NCI-H510A (cell line): ENCODE data around the gene KIAA0586.
"Not testable (repeated sequence)": the region's sequence is repeated elsewhere in the genome, so short reads cannot be mapped to it uniquely, and the experiment has no call there.

ENCODE experiments used
- DNase-seq: peaks from one replicate; lab custom pipeline; 2025; lab: John Stamatoyannopoulos, UW

The KIAA0586 gene

DNA sequence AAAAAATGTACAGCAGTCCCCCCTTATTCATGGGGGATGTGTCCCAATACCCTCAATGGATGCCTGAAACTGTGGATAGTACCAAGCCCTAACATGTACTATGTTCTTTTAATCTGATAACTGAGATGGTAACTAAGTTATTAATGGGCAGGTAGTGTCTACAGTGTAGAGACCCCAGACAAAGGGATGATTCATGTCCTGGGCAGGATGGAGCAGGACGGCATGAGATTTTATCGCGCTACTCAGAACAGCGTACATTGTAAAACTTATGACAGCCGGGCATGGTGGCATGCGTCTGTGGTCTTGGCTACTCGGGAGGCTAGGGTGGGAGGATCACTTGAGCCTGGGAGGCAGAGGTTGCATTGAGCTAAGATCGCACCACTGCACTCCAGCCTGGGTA is 37.1 kb downstream of the KIAA0586 start:
- no peak for DNase-seq

DNA sequence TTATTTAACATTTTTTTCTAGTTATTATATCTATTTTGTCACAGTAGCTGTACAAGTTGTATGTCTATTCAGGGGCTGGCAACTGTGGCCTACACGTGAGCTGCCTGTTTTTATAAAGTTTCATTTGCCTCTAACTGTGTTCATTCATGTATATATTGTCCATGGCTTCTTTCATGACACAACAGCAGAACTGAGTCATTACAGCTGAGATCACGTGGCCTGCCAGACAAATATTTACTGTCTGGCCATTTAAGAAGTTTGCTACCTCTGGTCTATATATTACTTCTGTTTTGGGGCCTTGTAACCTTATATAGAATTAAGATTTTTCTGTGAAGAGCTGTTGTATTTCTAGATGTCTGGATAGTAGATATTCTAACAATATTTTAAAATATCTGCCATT is 37.9 kb downstream of the KIAA0586 start:
- DNase-seq, result no peak

DNA sequence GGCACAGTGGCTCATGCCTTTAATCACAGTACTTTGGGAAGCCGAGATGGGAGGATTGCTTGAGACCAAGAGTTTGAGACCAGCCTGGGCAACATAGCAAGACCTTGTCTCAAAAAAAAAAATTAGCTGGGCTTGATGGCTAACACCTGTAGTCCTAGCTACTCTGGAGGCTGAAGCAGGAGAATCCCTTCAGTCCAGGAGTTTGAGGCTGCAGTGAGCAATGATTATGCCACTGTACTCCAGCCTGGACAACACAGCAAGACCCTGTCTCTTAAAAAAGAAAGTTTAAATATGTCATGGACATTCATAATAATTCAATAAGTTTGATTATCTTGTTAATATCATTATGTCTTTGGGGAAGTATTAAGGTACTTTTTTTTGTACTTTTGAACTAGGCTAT is 38.9 kb downstream of the KIAA0586 start:
- no peak for DNase-seq

DNA sequence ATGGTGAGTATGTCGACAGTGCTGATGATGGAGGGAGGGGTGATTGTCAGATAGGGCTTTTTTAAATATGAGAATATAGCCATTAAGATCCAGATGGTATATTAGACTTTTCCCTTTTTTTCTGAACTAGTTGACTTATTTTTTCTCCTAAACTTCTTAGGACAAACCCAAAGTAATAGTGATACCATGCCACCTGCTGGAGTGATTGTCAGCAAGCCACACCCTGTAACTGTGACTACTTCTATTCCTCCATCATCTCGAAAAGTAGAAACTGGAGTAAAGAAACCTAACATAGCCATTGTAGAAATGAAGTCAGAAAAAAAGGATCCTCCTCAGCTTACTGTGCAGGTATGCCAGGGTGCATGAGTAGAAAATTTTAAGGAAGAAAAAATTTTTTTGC is 40.1 kb downstream of the KIAA0586 start:
- no peak for DNase-seq

DNA sequence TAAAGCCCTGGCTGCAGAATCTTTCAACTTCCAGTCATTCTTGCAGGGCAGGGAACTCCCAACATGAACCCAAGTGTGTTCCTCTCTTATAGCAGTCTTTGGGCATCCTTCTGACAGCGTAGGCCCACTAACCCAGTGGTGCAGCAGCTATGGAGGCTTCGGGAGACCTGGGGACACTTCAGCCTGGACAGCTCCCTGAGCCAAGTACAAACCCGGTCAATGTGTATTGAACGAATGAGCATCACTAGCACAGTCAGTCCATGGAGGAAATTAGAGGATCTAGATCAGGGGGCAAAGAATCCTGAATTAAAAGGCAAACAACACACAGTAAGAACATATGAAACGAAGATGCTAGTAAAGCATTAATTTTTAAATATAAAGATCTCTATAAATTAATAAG is 41.8 kb downstream of the KIAA0586 start:
- no peak for DNase-seq

DNA sequence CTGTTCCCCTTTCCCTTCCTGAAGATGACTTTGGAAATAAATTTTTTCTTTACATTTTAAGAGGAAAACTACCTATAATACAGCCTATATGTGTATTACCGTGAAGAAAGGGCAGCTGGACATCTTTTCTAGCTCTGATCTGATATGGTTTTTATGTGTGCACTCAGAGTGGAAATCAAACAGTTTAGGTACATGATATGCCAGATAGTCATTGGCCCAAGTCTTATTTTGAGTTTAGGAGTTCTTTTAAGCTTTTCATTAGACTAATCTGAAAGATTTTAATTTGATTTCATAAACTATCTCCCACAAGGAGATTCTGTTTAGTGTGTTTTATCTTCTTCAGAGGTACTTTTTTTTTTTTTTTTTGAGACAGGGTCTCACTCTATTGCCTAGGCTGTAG is 48.8 kb downstream of the KIAA0586 start:
- no peak for DNase-seq

DNA sequence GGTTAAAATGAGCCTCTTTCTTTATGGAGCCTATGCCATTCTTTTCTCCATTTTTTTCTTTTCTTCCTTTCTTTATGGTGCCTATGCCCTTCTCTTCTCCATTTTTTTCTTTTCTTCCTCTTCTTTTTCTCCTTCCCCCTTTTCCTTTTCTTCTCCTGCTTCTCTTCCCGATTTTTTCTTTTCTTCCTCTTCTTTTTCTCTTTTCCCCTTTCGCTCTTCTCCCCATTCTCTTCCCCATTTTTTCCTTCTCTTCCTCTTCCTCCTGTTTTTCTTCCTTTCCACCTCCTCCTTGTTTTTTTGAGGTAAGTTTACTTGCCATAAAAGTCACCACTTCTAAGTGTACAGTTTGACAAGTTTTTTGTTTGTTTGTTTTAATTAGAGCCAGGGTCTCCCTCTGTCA is 50.1 kb downstream of the KIAA0586 start:
- DNase-seq, result no peak

DNA sequence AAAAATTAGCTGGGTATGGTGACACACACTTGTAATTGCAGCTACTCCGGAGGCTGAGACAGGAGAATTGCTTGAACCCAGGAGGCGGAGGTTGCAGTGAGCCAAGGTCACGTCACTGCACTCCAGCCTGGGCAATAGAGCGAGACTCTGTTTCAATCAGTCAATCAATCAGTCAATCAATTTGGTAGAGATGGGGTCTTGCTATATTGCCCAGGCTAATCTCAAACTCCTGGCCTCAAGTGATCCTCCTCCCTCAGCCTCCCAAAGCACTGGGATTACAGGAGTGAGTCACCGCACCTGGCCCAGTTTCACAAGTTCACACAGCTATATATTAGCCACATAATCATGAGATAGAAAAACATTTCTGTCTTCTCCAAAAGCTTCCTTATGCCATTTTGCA is 50.8 kb downstream of the KIAA0586 start:
- not testable (repeated sequence) for DNase-seq

DNA sequence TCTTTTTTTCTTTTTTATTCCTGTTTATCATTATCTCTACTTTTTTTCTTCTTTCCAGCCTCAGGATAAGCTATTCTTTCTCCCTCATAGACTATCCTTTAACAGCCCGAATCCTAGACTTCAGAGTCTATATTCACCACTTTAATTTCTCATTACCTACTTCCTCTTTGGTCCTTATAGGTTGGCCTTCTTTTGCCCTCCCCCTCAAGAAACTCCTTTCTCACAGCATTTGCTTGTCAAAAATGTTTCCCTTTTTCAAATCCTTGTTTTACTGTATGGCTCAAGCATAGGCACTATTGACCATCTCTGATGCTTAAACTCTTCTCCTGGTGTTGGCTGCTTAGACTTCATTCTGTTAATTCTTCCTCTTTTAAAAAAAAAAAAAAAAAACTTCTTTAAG is 52.5 kb downstream of the KIAA0586 start:
- DNase-seq, result no peak

DNA sequence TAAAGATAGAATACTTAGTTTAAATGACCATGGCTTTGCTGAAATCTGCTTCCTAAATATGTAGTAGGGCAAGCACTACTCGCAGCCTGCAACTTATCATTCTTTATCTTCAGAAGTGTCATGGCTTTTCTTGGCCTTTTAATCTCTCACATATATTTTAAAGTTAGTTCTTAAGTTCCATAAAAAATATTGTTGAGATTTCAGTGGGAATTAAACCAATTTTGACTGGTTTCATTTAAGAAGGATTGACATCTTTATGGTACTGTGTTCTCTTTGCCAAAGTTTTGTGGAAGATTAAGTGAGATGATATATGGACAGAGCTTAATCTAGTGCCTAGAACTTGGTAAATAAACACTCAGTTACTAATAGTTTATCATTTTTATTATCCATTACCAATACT is 56.7 kb downstream of the KIAA0586 start:
- no peak for DNase-seq

DNA sequence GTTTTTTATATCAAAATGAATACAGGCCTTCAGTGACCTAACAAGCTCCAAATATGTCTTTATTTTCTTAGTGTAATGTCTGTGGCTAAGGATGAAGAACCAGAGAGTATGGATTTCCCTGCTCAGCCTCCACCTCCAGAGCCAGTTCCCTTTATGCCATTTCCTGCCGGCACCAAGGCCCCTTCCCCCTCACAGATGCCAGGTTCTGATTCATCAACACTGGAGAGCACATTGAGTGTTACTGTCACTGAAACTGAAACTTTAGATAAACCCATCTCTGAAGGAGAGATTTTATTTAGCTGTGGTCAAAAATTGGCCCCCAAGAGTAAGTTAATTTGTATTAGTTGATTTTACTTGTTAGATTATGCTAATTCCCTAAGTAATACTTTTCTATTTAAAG is 61.0 kb downstream of the KIAA0586 start:
- no peak for DNase-seq

DNA sequence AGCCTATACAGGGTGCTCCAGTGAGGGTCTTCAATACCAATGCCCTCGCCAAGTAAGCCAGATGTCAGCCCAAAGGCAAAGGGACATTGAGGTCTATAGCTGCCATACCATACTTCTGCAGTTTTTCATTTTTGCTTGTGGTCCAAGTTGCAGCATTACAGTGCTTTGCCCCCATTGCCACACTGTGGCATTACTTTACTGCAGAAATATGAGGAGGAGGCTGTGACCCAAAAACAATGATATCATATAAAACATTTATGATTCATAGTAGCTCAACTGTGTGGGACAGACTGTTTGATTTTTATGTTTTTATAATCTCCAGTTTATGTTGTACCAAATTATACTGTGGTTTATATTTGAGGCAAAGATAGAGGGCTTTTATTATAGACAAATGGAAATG is 64.1 kb downstream of the KIAA0586 start:
- DNase-seq, result no peak

DNA sequence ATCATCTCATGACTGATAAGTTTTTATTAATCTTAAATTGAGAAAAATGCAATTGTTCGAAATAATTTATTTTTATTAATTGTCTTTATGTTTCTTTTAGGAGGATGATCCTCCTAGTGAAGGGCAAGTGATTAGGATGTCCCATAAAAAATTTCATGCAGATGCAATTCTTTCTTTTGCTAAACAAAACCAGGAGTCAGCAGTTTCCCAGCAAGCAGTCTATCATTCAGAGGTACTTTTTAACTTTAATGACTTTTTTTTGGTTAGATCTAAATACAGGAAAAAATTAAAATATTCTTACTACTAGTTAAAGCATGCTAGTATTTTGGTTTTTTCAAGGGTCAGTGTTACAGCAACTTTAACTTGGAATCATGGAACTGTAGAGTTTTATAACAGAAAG is 64.5 kb downstream of the KIAA0586 start:
- no peak for DNase-seq

DNA sequence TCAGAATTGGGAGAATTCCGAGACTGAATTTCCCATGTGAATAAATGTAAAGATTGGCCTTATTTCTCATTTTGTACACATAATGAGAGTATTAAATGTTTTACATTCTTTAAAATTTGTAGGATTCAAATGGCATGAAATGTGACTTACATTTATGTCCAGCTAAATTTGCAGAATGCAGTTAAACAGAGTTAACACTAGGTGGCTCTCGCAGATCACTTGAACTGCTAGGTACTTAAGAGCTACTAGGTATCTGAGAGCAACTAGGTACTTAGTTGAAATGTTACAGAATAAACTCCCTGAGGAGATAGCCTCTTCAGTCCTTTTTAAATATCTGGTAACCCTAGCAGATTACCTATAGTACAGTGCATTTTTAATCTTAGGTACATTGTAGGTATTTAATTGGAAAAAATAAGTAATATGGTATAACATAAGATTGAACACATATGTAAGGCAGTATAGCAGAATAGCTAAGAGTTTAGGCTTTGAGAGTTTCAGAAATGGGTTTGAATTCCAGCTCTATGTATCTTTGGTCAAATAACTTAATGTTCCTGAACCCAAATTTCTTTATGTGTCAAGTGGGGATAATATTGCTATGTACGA is 73.8 kb downstream of the KIAA0586 start:
- peak; percentile 32 for DNase-seq

DNA sequence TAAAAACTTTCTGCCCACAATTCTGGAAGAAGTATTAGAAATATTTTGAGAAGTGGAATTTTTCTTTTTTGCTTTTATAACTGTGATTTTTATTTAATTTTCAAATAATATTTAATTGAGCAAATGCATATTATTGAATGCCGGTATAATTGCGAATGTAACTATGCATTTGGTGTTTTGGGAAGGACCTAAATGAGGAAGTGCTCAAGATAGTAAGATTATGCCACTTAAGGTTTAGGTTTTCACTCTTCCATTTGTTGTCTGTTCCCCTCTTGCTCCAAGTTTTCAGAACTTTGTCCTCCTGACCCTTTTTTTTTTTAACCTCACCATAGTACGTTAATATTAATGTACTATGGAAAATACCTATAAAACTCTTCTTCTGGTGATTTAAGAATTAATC is 85.8 kb downstream of the KIAA0586 start:
- no peak for DNase-seq

DNA sequence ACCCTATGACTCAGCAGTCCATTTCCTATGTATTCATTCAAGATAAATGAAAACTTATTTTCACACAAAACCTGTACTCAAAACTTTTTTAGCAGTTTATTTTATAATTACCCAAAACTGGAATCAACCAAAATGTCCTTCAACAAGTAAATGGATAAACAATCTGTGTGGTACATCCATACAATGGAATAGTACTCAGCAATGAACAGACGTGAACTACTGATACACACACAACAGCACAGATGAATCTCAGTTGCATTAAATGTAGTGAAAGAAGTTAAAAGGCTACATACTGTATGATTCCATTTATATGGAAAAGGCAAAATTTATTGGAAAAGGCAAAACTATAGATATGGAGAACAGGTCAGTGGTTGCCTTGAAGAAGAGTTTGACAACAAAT is 90.1 kb downstream of the KIAA0586 start:
- no peak for DNase-seq

DNA sequence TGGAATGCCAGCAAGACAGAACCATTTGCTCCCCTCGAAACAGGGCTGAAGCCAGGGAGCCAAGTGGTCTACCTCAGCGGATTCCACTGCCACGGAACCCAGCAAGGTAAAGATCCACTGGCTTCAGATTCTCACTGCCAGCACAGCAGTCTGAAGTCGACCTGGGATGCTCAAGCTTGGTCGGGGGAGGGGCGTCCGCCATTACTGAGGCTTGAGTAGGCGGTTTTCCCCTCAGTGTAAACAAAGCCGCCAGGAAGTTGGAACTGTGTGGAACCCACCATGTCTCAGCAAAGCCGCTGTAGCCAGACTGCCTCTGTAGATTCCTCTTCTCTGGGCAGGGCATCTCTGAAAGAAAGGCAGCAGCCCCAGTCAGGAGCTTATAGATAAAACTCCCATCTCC is 98.2 kb downstream of the KIAA0586 start:
- not testable (repeated sequence) for DNase-seq

DNA sequence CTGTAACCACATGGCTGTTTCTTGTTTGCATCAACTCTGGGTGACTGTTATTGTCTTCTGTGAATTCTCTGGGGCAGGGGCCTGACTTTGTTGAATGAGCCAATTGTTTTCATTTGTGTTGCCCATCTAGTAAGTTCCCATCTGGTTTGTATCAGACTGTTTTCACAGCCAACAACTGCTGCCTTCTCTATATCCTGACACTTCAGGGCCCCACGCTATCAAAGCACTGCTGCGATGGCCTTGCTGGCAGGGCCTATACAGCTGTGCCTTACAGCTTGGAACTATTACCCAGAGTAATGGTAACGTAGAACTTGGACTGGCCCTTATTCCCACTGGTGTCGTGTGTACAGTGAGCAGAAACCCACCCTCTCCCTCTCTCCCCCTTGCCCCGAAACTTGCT is 105.9 kb downstream of the KIAA0586 start:
- DNase-seq, result no peak

DNA sequence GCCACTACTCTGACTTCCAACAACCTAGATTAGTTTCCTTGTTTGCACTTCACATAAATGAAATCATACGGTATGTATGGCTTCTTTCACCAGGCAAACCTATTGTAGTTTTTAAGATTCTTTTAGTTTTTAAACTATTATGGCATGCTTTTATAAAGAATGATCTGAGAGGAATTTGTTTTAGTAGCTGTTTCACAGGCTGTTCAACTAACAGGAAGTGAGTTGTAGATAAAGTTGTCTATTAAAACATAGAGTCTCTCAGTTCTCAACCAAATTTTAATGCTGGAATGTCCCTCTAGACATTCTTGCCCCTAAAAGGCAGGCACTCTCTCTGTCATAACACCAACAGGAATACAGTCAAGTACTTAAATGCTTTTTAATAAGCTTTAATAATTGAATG is 107.5 kb downstream of the KIAA0586 start:
- no peak for DNase-seq

DNA sequence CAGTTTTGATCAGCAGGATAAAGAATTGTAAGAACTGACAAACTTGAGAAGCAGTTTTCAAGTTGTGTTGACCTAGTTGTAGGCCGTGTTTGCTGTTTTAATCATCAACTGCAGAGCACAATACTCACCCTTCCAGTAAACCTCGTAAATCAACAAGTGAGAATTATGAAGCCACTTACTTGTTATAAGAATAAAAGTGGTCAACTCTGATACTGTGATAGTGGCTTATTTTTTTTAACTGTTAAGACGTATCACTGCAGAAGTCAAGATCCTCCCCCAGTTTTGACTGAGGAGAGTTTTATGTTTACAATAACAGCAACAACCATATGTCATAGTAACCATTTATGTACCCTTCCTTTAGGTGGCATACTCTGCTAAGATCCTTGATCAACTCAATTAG is 109.5 kb downstream of the KIAA0586 start:
- no peak for DNase-seq

DNA sequence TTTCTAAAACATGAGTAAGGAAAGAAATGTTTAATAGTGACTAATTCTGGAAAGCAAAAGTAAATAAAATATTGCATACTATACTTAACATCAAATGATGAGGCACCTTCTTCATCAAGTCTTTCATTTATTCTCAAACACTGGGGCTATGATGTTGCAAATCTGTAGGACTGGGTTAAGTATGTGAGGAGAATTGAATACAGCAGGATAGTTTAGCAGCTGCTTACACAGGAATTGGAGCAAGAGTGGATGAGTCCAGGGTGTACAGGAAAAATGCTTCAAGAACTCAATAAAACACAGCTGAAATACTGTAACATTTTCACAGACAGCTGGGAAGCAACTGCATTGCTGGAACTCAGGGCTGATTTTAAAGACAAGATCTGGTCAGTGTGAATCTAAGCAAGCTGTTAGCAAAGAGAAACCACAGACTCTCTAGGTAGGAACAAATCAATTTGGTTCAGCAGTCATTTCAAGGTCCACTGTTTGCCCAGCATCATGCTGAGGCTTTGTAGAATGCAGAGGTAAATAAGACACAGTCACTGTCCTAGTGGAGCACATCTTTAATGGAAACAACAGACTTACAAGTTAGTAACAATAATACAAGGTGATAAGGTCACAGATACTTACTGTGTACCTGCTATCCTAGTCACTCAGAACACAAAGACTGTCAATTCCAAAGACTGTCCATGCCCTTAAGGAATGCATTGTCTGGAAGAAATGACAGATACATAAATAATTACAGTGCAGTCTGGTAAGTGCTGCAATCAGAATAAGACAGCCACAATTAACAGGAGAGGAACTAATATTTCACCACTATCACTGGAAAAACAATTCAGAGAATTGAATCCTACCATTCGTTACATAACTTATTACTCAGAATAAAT is 113.5 kb downstream of the KIAA0586 start:
- no peak for DNase-seq

DNA sequence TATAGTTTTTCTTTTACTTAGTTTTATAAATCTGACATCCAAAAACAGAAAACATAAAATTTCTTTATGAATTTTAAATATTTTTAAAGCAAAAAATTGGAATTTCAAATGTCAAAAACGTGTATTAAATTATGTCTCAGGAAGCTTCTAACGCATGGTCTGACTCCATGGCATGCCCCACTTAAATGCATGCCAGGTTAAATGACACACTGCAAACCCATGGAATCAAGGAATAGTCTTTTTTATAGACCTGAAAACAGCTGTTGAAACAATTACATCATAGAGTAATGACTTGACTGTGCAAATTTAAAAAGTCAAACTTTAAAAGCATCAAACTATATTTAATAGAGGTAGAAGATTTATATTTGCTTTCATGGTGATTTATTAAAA is 114.1 kb downstream of the KIAA0586 start:
- no peak for DNase-seq

DNA sequence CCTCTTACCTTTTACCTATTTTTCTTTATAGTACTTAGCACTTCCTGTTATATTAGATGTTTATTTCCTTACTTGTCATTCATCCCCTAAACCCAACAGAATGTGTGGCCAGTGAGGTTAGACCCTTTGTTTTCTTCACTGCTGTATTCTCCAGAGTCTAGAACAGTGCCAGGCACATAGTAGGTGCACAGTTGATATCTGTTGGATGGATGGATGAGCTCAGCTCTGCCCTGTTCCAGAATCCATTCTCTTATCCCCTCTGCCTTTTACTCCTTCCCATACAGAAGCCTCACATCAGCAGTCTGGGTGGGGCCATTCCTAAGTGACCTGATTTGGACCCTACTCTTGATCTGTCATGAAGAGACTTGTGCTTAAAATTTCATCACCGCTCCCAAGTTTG is 115.7 kb downstream of the KIAA0586 start:
- no peak for DNase-seq

DNA sequence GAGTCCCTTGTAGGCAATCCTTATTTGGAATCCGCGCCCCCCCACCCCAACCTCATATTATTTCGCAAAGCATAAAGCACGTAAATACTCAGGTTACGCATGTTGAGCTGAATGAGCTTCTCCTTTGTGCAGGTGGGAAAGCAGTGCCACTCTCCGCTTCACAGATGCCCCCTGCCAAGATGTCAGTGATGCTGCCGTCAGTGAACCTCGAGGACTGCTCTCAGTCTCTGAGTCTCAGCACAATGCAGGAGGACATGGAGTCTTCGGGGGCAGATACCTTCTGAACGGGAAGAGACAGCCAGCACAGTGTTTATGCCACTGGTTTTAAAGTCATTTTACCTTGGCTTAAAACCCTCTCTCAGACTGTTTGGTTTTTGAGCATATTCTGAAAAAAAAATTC is 120.1 kb downstream of the KIAA0586 start:
- peak; percentile 6 for DNase-seq
